Gastroesophageal sphincter (tissue), 3 donors: ENCODE measurements around the gene ZNF280B.

Source experiments
- EP300 ChIP-seq: sonication (generic); formaldehyde crosslinking; IDR thresholded peaks from one replicate; pipeline ENCODE4 v1.6.1; 2017; ENCODE audit warnings: antibody characterized with exemption, mild to moderate bottlenecking
- POLR2AphosphoS5 ChIP-seq: sonication (generic); formaldehyde crosslinking; IDR thresholded peaks from one replicate; pipeline ENCODE4 v1.6.1; 2017; ENCODE audit warnings: antibody characterized with exemption
- TF ChIP-seq, protein P1 (sequence below), 4 experiments: fragments of 200-600 bp in 2 of 4; fragments of 450-650 bp in 2 of 4; sonication (generic) in 1 of 4; IDR thresholded peaks; one replicate each; pipeline ENCODE4 v1.5.1; 2017 to 2019; ENCODE audit warnings: antibody characterized with exemption in 4 of 4, mild to moderate bottlenecking in 2 of 4, moderate library complexity in 2 of 4

DNA sequence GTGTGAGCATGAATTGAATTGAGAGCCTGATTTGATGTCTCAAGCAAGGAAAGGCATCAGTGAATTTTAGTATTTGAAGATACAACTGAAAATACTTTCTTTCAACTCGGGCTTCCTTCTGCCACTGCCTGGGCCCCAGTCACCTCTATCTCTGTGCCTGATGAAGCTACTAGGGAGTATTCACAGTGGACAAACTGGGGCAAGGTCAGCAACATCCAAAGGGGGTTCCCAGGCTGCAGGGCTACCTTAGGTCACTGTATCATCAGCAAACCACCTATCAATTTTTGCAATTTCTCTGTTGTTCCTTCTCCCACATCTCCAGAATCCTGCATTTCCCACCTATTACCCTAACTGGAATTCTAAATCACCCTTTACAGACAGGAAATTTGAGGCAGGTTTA is 40.4 kb upstream of the ZNF280B start:
- TF ChIP-seq, protein P1, sequence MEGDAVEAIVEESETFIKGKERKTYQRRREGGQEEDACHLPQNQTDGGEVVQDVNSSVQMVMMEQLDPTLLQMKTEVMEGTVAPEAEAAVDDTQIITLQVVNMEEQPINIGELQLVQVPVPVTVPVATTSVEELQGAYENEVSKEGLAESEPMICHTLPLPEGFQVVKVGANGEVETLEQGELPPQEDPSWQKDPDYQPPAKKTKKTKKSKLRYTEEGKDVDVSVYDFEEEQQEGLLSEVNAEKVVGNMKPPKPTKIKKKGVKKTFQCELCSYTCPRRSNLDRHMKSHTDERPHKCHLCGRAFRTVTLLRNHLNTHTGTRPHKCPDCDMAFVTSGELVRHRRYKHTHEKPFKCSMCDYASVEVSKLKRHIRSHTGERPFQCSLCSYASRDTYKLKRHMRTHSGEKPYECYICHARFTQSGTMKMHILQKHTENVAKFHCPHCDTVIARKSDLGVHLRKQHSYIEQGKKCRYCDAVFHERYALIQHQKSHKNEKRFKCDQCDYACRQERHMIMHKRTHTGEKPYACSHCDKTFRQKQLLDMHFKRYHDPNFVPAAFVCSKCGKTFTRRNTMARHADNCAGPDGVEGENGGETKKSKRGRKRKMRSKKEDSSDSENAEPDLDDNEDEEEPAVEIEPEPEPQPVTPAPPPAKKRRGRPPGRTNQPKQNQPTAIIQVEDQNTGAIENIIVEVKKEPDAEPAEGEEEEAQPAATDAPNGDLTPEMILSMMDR (IDR thresholded peaks at IDR 0.05): no peak
- no peak for TF ChIP-seq POLR2AphosphoS5
- TF ChIP-seq EP300: no peak
